ES-I3 (cell line): ENCODE results near the gene UNC79.
"Not testable (repeated sequence)": the region's sequence is repeated elsewhere in the genome, so short reads cannot be mapped to it uniquely, and the experiment has no call there.

ENCODE experiments used
- H3K36me3 ChIP-seq: 2 replicates; pipeline ENCODE4 v1.6.1; 2013; ENCODE audit warnings: mild to moderate bottlenecking, low read length, control low read depth, moderate library complexity; ENCODE audit not compliant: insufficient read depth
- H3K4me1 ChIP-seq: 2 replicates; pipeline ENCODE4 v1.6.1; 2013; ENCODE audit warnings: mild to moderate bottlenecking, control low read depth, low read length; ENCODE audit not compliant: insufficient read depth
- H3K9ac ChIP-seq: 2 replicates; pipeline ENCODE4 v1.6.1; 2013; ENCODE audit warnings: low read depth, mild to moderate bottlenecking, low read length, moderate library complexity
- H3K9me3 ChIP-seq: 2 replicates; pipeline ENCODE4 v1.6.1; 2013; ENCODE audit warnings: mild to moderate bottlenecking, low read length, moderate library complexity; ENCODE audit not compliant: control insufficient read depth, insufficient read depth

UNC79 gene

GRCh38 chr14:93525216-93525615 lies 94.5 kb downstream of the UNC79 start:
- not testable (repeated sequence) for H3K9me3 ChIP-seq, H3K36me3 ChIP-seq, H3K9ac ChIP-seq, H3K4me1 ChIP-seq

DNA sequence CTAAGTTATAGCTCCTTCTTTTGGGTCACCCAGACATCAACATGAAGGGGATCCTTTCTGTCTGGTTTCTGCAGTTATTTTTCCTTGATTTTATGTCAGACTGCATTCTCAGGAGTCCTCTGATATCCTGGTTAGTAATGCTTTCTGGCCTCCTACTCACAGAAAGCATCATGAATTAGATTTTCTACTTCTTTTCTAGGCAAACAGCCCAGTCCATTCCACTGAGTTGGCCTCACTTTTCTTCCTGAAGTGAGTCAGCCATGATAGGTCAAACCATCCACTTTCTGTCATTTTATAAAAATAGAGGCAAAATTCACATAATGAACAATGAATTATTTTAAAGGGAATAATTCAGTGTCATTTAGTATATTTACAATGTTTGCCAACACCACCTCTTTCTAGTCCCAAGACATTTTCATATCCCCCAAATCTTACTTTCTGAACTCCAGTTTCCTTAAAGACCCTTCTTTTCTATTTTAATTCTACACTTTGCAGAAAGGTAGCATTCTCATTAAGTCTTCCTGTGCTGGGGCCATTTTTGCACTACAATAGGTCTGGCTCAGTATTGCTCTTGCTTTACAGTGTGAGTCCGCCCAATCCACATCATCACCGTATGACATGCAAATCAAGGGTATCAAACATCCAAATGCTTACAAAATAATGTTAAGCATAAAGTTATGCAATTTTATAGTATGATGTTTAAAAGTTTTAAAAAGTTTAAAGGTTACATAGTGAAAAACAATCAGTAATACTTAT lies 95.1 kb downstream of the UNC79 start:
- Histone ChIP-seq H3K9me3 (peaks cover 3% of the 10 kb centered on the region), H3K36me3 (no peaks in the 10 kb centered on the region), H3K4me1 (peaks cover 5% of the 10 kb centered on the region; the same call in 1 of the 2 replicates), H3K9ac (no peak overlapping the region)

- no peak overlapping the region for H3K9ac ChIP-seq
- no peaks in the 10 kb centered on the region for H3K36me3 ChIP-seq
- peaks cover 5% of the 10 kb centered on the region; the same call in 1 of the 2 replicates for H3K4me1 ChIP-seq
- 0 out of 2 replicates have a peak, but pooled peaks cover 2% of the 10 kb centered on the region for H3K9me3 ChIP-seq
These were observed 96.5 kb downstream of the UNC79 start for GRCh38 chr14:93527203-93527607.

DNA sequence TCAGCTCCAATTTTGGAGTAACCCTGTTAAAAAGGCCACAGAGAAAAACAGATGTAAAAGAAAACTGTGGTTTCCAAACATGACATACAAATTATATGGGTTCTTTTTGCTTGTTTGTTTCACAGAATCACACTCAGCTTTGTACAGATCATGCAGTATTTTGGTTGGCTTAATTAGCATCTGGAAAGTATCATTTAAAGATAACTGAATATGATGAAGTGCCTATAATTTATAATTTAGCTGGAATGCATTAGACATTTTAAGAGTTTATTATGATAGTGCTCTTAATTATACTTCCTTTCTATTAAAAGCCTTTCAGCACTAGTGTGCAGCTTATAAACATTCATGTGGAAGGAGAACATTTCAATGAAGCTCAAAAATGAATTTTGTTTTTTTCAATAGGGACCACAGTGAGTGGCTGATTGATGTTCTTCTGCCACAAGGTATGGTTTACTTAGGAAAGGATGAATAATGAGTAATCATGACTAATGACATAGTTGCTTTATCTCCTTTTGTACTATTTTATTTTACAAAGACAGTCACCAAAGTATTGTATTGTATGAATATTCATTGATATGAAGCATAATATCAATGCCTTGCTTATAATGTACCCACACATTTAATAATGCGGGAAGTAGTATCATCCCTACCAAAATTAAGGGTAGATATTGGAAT lies 98.3 kb downstream of the UNC79 start:
- H3K9me3 ChIP-seq, result no peaks in the 10 kb centered on the region
- peaks cover 5% of the 10 kb centered on the region; the same call in 1 of the 2 replicates for H3K4me1 ChIP-seq
- no peaks in the 10 kb centered on the region for H3K36me3 ChIP-seq

GRCh38 chr14:93531644-93532043 lies 100.9 kb downstream of the UNC79 start:
- Histone ChIP-seq H3K36me3 (no peaks in the 10 kb centered on the region), H3K9ac (no peak overlapping the region), H3K4me1 (no peaks in the 10 kb centered on the region), H3K9me3 (no peaks in the 10 kb centered on the region; the same call in 1 of the 2 replicates)

More for the DNA sequence above, 98.3 kb downstream of the UNC79 start:
- H3K9ac ChIP-seq, result no peak overlapping the region

GRCh38 chr14:93532541-93532940 lies 101.8 kb downstream of the UNC79 start:
- no peaks in the 10 kb centered on the region for H3K4me1 ChIP-seq
- no peaks in the 10 kb centered on the region for H3K36me3 ChIP-seq
- no peaks in the 10 kb centered on the region; the same call in 1 of the 2 replicates for H3K9me3 ChIP-seq
- H3K9ac ChIP-seq, result no peak overlapping the region

GRCh38 chr14:93533437-93533836 lies 102.7 kb downstream of the UNC79 start:
- Histone ChIP-seq H3K4me1 (no peaks in the 10 kb centered on the region), H3K36me3 (no peaks in the 10 kb centered on the region), H3K9ac (no peak overlapping the region), H3K9me3 (no peaks in the 10 kb centered on the region; the same call in 1 of the 2 replicates)

- Histone ChIP-seq H3K9ac (no peak overlapping the region), H3K4me1 (no peaks in the 10 kb centered on the region), H3K9me3 (no peaks in the 10 kb centered on the region; the same call in 1 of the 2 replicates), H3K36me3 (no peaks in the 10 kb centered on the region)
These were observed 103.1 kb downstream of the UNC79 start for GRCh38 chr14:93533842-93534241.

- Histone ChIP-seq H3K4me1 (no peaks in the 10 kb centered on the region), H3K9me3 (no peaks in the 10 kb centered on the region; the same call in 1 of the 2 replicates), H3K9ac (no peak overlapping the region), H3K36me3 (no peaks in the 10 kb centered on the region)
These were observed 104.8 kb downstream of the UNC79 start for GRCh38 chr14:93535537-93535936.

DNA sequence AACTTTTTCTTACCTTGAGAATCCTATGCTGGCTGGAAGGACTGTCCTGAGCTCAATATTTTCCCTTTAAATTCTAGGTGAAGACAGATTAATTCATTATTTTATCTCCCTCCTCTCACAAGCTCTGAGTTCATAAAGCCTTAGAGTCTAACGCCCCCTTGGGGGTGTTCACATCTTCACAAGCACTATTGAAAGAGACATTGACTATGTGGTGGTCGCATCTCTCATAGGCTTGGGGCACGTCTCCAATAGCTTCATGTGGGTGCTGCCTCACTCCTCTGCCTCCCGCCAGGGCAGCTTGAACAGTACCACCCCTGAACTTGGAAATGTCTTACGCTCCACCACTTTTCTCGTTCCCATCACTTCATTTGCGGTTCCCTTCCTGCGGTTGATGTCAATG lies 106.2 kb downstream of the UNC79 start:
- Histone ChIP-seq H3K4me1 (no peaks in the 10 kb centered on the region), H3K9ac (no peak overlapping the region), H3K36me3 (no peaks in the 10 kb centered on the region), H3K9me3 (no peaks in the 10 kb centered on the region; the same call in 1 of the 2 replicates)

GRCh38 chr14:93537951-93538350 lies 107.2 kb downstream of the UNC79 start:
- Histone ChIP-seq H3K9ac (no peak overlapping the region), H3K36me3 (no peaks in the 10 kb centered on the region), H3K9me3 (no peaks in the 10 kb centered on the region; the same call in 1 of the 2 replicates), H3K4me1 (no peaks in the 10 kb centered on the region)

DNA sequence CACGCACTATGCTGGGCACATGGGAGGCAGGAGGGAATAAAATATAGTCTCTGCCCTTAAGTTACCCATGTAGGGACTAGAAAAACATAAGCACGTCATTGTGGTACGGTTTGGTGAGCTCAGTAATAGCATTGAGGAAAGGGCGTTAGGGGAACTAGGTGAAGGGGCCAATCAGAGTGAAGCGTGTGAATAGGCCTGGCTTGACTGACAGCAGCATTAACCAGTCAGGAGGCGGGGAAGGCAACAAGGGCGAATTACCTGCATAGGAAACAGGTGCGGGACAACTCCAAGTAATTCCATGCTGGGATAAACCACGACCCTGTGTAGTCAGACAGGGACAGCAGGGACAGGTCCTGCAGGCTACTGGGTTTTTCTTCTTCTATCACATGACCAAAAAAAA lies 107.7 kb downstream of the UNC79 start:
- no peak overlapping the region for H3K9ac ChIP-seq
- H3K4me1 ChIP-seq, result no peaks in the 10 kb centered on the region

DNA sequence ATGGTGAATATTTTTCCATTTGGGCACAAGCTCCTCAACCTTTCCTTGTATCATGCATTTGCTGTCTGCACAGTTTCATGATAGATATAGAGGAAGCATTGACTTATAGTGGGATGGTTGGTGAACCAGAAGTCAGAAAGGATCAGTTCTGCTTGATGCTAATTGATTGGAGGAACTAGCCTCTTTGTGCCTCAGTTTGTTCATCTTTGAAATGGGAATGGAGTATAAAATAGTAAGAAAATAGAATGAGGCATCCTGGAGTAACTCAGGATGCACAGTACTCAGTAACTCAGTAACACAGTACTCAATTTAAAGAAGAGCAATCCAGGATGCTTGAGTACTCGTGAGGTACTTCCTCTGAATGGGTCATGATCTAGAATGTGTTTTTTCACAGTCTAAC lies 109.5 kb downstream of the UNC79 start:
- Histone ChIP-seq H3K4me1 (no peaks in the 10 kb centered on the region), H3K9me3 (no peaks in the 10 kb centered on the region; the same call in 1 of the 2 replicates), H3K9ac (no peak overlapping the region), H3K36me3 (no peaks in the 10 kb centered on the region)

More for the DNA sequence above, 107.7 kb downstream of the UNC79 start:
- Histone ChIP-seq H3K36me3 (no peaks in the 10 kb centered on the region), H3K9me3 (no peaks in the 10 kb centered on the region; the same call in 1 of the 2 replicates)

DNA sequence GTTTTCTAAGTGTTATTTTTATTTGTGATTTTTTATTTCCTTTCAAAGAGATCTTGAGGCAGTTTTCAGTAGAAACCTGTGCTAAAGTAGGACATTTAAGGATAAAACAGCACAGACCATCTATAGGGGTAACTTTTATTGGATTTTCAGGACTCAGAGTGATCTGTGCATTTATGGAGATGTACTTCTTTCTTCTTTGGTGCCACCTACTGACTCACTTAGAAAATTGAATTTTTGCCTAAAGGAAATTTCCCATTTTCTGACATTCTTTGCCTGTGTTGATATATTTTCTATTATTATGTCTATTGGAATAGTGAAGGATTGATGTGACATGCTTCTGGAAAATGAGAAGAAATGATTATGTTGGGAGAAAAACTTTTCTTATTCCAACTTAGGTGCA lies 113.0 kb downstream of the UNC79 start:
- Histone ChIP-seq H3K9ac (no peak overlapping the region), H3K9me3 (no peaks in the 10 kb centered on the region), H3K4me1 (no peaks in the 10 kb centered on the region), H3K36me3 (no peaks in the 10 kb centered on the region)

DNA sequence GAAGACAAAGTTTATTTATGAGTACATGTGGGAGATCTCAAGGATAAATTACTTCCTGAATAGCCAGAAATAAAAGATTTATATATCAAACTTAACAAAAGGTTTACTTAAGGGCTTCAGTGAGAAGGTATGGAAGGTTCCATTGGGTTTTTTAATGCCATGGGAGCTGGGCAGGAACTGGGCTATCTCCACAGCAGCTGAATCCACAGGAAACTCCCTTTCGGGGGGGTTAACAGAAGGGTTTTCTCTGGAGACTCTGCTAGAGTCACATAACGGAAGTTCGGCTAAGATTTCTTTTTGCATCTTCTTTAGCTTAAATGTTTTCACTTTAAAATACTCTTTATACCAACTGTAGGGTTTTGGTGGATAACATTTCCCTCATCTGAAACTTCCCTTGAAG lies 113.5 kb downstream of the UNC79 start:
- Histone ChIP-seq H3K4me1 (no peaks in the 10 kb centered on the region), H3K36me3 (no peaks in the 10 kb centered on the region), H3K9me3 (no peaks in the 10 kb centered on the region), H3K9ac (no peak overlapping the region)
